Measurements from ENCODE around the gene ECM1.

ECM1 gene

DNA sequence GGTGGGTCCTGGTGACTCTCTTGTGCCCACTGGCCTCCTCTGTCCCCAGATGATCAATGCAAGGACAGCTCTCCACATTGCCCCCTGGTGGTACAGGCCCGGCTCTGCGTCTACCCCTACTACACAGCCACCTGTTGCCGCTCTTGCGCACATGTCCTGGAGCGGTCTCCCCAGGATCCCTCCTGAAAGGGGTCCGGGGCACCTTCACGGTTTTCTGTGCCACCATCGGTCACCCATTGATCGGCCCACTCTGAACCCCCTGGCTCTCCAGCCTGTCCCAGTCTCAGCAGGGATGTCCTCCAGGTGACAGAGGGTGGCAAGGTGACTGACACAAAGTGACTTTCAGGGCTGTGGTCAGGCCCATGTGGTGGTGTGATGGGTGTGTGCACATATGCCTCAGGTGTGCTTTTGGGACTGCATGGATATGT, 52.1 kb downstream of the ECM1 start:
- DNase-seq: peak; percentile 59

- DNase-seq: peak; percentile 83
These were observed 52.8 kb downstream of the ECM1 start for GRCh38 chr1:150560576-150561253.

- peak; percentile 73 for DNase-seq
These were observed 53.5 kb downstream of the ECM1 start for GRCh38 chr1:150561254-150561973.

DNA sequence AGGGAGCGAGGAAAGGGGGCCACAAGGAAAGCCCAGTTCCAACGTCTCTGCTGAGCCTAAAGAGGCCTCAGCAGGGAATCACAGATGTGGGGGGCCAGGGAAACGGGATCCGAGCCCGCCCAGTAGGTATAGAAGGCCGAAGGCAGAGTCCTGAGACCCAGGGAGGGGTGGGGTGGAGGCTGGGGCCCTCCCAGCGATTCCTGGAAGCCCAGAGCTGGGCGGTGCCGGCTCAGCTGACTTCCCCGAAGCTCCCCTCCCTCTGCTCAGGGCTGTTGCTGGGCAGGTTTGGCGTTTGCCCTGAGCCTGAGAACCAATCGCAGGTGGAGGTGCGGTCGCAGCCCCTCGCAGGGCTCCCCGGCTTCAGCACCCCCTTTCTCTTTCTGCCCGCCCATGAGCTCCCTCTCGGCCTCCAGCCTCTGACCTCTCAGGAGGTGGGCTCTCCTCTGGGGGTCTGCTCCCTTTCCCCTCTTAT, 54.1 kb downstream of the ECM1 start:
- DNase-seq: peak; percentile 87

- DNase-seq: peak; percentile 89
These were observed 54.8 kb downstream of the ECM1 start for GRCh38 chr1:150562446-150563339.

Data from NK-92 treated with Interleukin-12 subunit alpha and Interleukin-12 subunit beta, amount 100 ng/mL, for 24 hours (cell line).